Trophoblast cell (in vitro differentiated cells and primary cell): Measurements from ENCODE around the gene PPEF1.

Source experiments
- DNase-seq, 2 donors: peaks; one replicate each; pipeline ENCODE4 v3.0.0-alpha.2; 2016
- H2AFZ ChIP-seq: 2 replicates; pipeline ENCODE4 v1.6.1; 2013; ENCODE audit warnings: low read length, moderate library complexity, mild to moderate bottlenecking; ENCODE audit not compliant: insufficient read depth, poor library complexity
- H2AK5ac ChIP-seq: 2 replicates; pipeline ENCODE4 v1.6.1; 2013; ENCODE audit warnings: mild to moderate bottlenecking, low read length
- H2BK120ac ChIP-seq: 2 replicates; pipeline ENCODE4 v1.6.1; 2013; ENCODE audit warnings: low read length, mild to moderate bottlenecking, moderate library complexity; ENCODE audit not compliant: insufficient read depth, poor library complexity
- H2BK12ac ChIP-seq: 2 replicates; pipeline ENCODE4 v1.6.1; 2013; ENCODE audit warnings: mild to moderate bottlenecking, low read length, moderate library complexity
- H2BK5ac ChIP-seq: 2 replicates; pipeline ENCODE4 v1.6.1; 2013; ENCODE audit warnings: low read length, low read depth, moderate library complexity, mild to moderate bottlenecking; ENCODE audit not compliant: poor library complexity
- H3K14ac ChIP-seq: 2 replicates; pipeline ENCODE4 v1.6.1; 2013; ENCODE audit warnings: mild to moderate bottlenecking, low read length
- H3K18ac ChIP-seq: 2 replicates; pipeline ENCODE4 v1.6.1; 2013; ENCODE audit warnings: mild to moderate bottlenecking, low read length
- H3K23ac ChIP-seq: 2 replicates; pipeline ENCODE4 v1.6.1; 2013; ENCODE audit warnings: low read length
- H3K27ac ChIP-seq: 2 replicates; pipeline ENCODE4 v1.5.1; 2013; ENCODE audit warnings: low read depth, mild to moderate bottlenecking, inconsistent platforms, low read length, moderate library complexity
- H3K27me3 ChIP-seq: 2 replicates; pipeline ENCODE4 v1.6.1; 2013; ENCODE audit warnings: inconsistent platforms, mild to moderate bottlenecking, low read length, moderate library complexity; ENCODE audit not compliant: insufficient read depth
- H3K36me3 ChIP-seq, 2 experiments: 1 replicate in 1 of 2; 2 replicates in 1 of 2; pipeline ENCODE4 v1.6.1; 2013; ENCODE audit warnings: low read length in 2 of 2, mild to moderate bottlenecking in 2 of 2, moderate library complexity in 1 of 2; ENCODE audit not compliant: insufficient read depth in 2 of 2, control insufficient read depth in 1 of 2
- H3K4ac ChIP-seq: 2 replicates; pipeline ENCODE4 v1.6.1; 2013; ENCODE audit warnings: low read depth, mild to moderate bottlenecking, low read length, moderate library complexity
- H3K4me1 ChIP-seq, 2 experiments: 1 replicate in 1 of 2; 2 replicates in 1 of 2; pipeline ENCODE4 v1.6.1; 2013; ENCODE audit warnings: low read length in 2 of 2, mild to moderate bottlenecking in 2 of 2, moderate library complexity in 1 of 2; ENCODE audit not compliant: insufficient read depth in 2 of 2, control insufficient read depth in 1 of 2
- H3K4me2 ChIP-seq: 2 replicates; pipeline ENCODE4 v1.6.1; 2013; ENCODE audit warnings: inconsistent platforms, mild to moderate bottlenecking, low read length, moderate library complexity
- H3K4me3 ChIP-seq: 2 replicates; pipeline ENCODE4 v1.5.1; 2013; ENCODE audit warnings: mild to moderate bottlenecking, low read depth, low read length, inconsistent platforms
- H3K79me1 ChIP-seq: one replicate; pipeline ENCODE4 v1.6.1; 2013; ENCODE audit warnings: low read length
- H3K79me2 ChIP-seq: 2 replicates; pipeline ENCODE4 v1.6.1; 2013; ENCODE audit warnings: low read length, mild to moderate bottlenecking; ENCODE audit not compliant: control insufficient read depth, insufficient read depth, poor library complexity
- H3K9ac ChIP-seq: 2 replicates; pipeline ENCODE4 v1.6.1; 2013; ENCODE audit warnings: mild to moderate bottlenecking, low read length
- H3K9me3 ChIP-seq: 2 replicates; pipeline ENCODE4 v1.6.1; 2013; ENCODE audit warnings: low read depth, mild to moderate bottlenecking, control low read depth, inconsistent platforms, low read length; ENCODE audit not compliant: insufficient read depth
- H4K12ac ChIP-seq: 2 replicates; pipeline ENCODE4 v1.6.1; 2013; ENCODE audit warnings: low read depth, mild to moderate bottlenecking, low read length, moderate library complexity
- H4K8ac ChIP-seq: 2 replicates; pipeline ENCODE4 v1.6.1; 2013; ENCODE audit warnings: low read depth, mild to moderate bottlenecking, low read length, moderate library complexity
- H4K91ac ChIP-seq: one replicate; pipeline ENCODE4 v1.6.1; 2013; ENCODE audit warnings: low read depth, mild to moderate bottlenecking, low read length, moderate library complexity
- WGBS: extraction: QIAGEN DNeasy Blood & Tissue Kit; methylation state at CpG from one replicate; pipeline ENCODE4 v1.1.7; 2013; ENCODE audit warnings: missing lambda C conversion rate; ENCODE audit not compliant: insufficient read length, insufficient coverage; ENCODE audit errors: extremely low coverage; 5-methylcytosine and 5-hydroxymethylcytosine counted together

The PPEF1 gene

DNA sequence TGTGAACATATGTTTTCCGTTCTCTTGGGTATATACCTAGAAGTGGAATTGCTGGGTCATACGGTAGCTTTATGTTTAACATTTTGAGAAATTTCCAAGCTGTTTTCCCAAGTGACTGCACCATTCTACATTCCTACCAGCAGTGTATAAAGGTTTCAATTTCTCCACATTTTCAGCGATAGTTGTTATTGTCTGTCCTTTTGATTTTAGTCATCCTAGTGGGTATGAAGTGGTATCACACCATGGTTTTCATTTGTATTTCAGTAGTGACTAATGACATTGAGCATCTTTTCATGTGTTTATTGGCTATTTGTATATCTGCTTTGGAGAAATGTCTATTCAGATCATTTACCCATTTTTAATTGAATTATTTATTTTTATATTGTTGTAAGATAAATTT lies 2.4 kb downstream of the PPEF1 start:
- H2BK5ac ChIP-seq, result no peak overlapping the region
- no peak overlapping the region for H2BK12ac ChIP-seq
- no peak overlapping the region for H4K12ac ChIP-seq
- H3K4me3 ChIP-seq, result no peak overlapping the region
- H3K4me1 ChIP-seq, result no peaks in the 10 kb centered on the region
- H3K4ac ChIP-seq, result no peak overlapping the region
- H4K91ac ChIP-seq, result no peak overlapping the region
- no peak overlapping the region for H3K23ac ChIP-seq
- no peak overlapping the region for H2AK5ac ChIP-seq
- no peaks in the 10 kb centered on the region for H3K79me2 ChIP-seq
- WGBS, result no CpG with 5 or more reads among the region's 3 CpGs
- H3K36me3 ChIP-seq, result no peaks in the 10 kb centered on the region
- no peak overlapping the region for H3K4me2 ChIP-seq
- H2BK120ac ChIP-seq, result no peak overlapping the region
- no peaks in the 10 kb centered on the region for H3K79me1 ChIP-seq
- H4K8ac ChIP-seq, result no peak overlapping the region
- no peaks in the 10 kb centered on the region for H3K27me3 ChIP-seq
- no peak overlapping the region for H3K9ac ChIP-seq
- peak in 1 of 2 donors; percentile 7 for DNase-seq
- no peak overlapping the region for H3K18ac ChIP-seq
- no peak overlapping the region for H3K27ac ChIP-seq
- H3K14ac ChIP-seq, result no peak overlapping the region
- no peaks in the 10 kb centered on the region for H3K9me3 ChIP-seq
- H2AFZ ChIP-seq, result no peak overlapping the region

DNA sequence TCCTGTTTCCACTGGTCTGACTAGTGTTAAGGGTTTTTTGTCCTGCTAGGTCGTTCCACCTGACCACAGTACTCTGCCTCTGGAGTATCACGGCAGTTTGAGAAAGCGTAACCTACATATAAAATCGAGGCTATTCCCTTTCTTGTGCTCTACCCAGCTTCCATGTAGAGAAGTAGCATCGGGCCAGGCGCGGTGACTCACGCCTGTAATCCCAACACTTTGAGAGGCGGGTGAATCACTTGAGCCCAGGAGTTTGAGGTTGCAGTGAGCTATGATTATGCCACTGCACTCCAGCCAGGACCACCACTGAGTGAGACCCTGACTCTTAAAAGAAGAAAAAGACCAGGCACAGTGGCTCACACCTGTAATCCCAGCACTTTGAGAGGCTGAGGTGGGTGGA lies 7.5 kb downstream of the PPEF1 start:
- H3K27ac ChIP-seq, result no peak overlapping the region
- no peak overlapping the region for H3K18ac ChIP-seq
- DNase-seq, result no peak
- no peak overlapping the region for H2AK5ac ChIP-seq
- H3K4me2 ChIP-seq, result no peak overlapping the region
- H4K91ac ChIP-seq, result no peak overlapping the region
- no peak overlapping the region for H3K14ac ChIP-seq
- no peak overlapping the region for H2BK5ac ChIP-seq
- no peaks in the 10 kb centered on the region for H3K36me3 ChIP-seq
- WGBS, result no CpG with 5 or more reads among the region's 9 CpGs
- H4K12ac ChIP-seq, result no peak overlapping the region
- no peak overlapping the region for H2BK120ac ChIP-seq
- no peaks in the 10 kb centered on the region for H3K27me3 ChIP-seq
- H3K9ac ChIP-seq, result no peak overlapping the region
- no peaks in the 10 kb centered on the region for H3K79me2 ChIP-seq
- no peak overlapping the region for H2BK12ac ChIP-seq
- H3K23ac ChIP-seq, result no peak overlapping the region
- no peak overlapping the region for H3K4me3 ChIP-seq
- H3K4me1 ChIP-seq, result no peaks in the 10 kb centered on the region
- H4K8ac ChIP-seq, result no peak overlapping the region
- no peak overlapping the region for H3K4ac ChIP-seq
- no peaks in the 10 kb centered on the region for H3K79me1 ChIP-seq
- H2AFZ ChIP-seq, result no peak overlapping the region
- H3K9me3 ChIP-seq, result no peaks in the 10 kb centered on the region

DNA sequence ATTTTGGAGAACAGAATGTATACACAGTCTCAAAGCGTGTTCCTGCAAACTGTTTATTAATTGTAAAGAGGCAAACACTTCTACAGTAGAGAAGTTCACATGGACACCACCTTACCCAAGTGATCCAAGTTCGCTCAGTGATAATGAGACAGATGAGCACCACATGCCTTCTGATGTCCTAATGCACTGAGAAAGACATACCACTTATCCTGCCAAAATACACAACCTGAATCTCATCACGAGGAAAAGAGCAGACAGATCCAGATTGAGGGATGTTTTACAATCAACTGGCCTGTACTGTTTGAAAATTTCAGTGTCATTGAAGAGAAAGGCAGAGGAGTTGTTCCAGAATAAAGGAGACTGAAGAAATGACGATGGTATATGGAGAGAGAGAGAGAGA lies 12.4 kb downstream of the PPEF1 start:
- Histone ChIP-seq H3K23ac (no peak overlapping the region), H3K9me3 (no peaks in the 10 kb centered on the region), H3K27me3 (no peaks in the 10 kb centered on the region), H3K18ac (no peak overlapping the region), H3K79me2 (no peaks in the 10 kb centered on the region), H3K4me1 (peaks cover 0 to 2% of the 10 kb centered on the region in 2 experiments), H3K36me3 (no peaks in the 10 kb centered on the region), H2AK5ac (no peak overlapping the region), H2BK120ac (no peak overlapping the region), H3K27ac (no peak overlapping the region), H2BK12ac (no peak overlapping the region), H2AFZ (no peak overlapping the region), H4K91ac (no peak overlapping the region), H3K14ac (no peak overlapping the region), H3K9ac (no peak overlapping the region), H4K8ac (no peak overlapping the region), H2BK5ac (no peak overlapping the region), H3K79me1 (no peaks in the 10 kb centered on the region), H3K4me2 (no peak overlapping the region), H3K4me3 (no peak overlapping the region), H4K12ac (no peak overlapping the region), H3K4ac (no peak overlapping the region)
- DNase-seq, result no peak
- WGBS, result no CpG with 5 or more reads among the region's 4 CpGs

DNA sequence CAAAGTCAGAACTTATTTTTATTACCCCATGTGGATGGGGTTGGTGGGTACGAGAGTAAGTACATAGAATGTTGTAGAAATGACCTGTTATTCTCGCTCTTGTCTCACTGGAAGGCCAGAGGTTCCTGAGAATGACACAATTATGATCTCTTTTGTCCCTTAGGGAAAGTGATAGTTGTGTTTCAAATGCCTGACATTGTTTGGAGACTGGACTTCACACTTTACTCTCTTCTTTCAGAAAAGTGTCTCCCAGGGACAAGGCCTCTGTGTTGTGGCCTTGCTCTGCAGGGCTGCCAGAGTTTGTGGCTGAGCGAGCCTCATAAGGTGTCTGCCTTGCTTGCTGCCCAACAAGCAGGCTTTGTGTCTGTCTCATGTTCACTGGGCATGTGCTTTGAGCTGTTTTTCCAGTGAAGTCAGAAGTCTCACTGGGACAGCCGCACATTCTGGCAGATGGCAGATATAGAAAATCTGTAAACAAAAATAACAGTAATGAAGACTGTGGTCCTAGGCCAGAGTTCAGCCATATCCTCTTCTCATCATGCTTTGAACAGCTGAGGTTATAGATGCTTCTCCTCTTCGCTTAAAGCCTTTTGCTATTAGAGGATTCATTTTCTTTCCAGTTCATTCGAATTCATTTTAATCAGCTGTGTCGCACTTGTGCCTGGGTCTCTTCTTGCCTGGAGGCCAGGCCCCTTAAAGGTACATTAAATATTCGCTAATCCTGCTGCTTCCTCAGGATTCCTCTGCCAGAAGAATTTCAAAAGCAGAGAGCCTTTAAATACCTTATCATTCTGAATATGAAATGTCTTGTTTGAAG lies 14.4 kb downstream of the PPEF1 start:
- no peak overlapping the region for H3K23ac ChIP-seq

More for the DNA sequence above, 14.4 kb downstream of the PPEF1 start:
- no CpG with 5 or more reads among the region's 8 CpGs for WGBS
- H2AK5ac ChIP-seq, result no peak overlapping the region
- no peaks in the 10 kb centered on the region for H3K9me3 ChIP-seq
- no peaks in the 10 kb centered on the region for H3K79me1 ChIP-seq
- H2BK5ac ChIP-seq, result no peak overlapping the region
- no peak overlapping the region for H3K14ac ChIP-seq
- H3K4ac ChIP-seq, result no peak overlapping the region
- no peak overlapping the region for H2BK12ac ChIP-seq
- H2AFZ ChIP-seq, result no peak overlapping the region
- H3K36me3 ChIP-seq, result no peaks in the 10 kb centered on the region
- H3K4me2 ChIP-seq, result no peak overlapping the region
- H3K4me1 ChIP-seq, result peaks cover 2 to 4% of the 10 kb centered on the region in 2 experiments
- no peaks in the 10 kb centered on the region for H3K79me2 ChIP-seq
- H4K12ac ChIP-seq, result no peak overlapping the region
- H3K9ac ChIP-seq, result no peak overlapping the region
- H4K8ac ChIP-seq, result no peak overlapping the region
- no peaks in the 10 kb centered on the region for H3K27me3 ChIP-seq
- H2BK120ac ChIP-seq, result no peak overlapping the region
- no peak overlapping the region for H3K27ac ChIP-seq
- no peak overlapping the region for H4K91ac ChIP-seq
- peak in 1 of 2 donors; percentile 1 for DNase-seq
- H3K4me3 ChIP-seq, result no peak overlapping the region
- H3K18ac ChIP-seq, result no peak overlapping the region
